Measurements from ENCODE around the gene SHPK. TPM values are rescaled to one million over a fixed set of nuclear protein-coding genes. Genes with fewer than 3 reads are reported as not detected.

SHPK gene
- total and polyA plus RNA-seq, 12 donors: 8.8 to 27.4 (median 17.1) TPM

DNA sequence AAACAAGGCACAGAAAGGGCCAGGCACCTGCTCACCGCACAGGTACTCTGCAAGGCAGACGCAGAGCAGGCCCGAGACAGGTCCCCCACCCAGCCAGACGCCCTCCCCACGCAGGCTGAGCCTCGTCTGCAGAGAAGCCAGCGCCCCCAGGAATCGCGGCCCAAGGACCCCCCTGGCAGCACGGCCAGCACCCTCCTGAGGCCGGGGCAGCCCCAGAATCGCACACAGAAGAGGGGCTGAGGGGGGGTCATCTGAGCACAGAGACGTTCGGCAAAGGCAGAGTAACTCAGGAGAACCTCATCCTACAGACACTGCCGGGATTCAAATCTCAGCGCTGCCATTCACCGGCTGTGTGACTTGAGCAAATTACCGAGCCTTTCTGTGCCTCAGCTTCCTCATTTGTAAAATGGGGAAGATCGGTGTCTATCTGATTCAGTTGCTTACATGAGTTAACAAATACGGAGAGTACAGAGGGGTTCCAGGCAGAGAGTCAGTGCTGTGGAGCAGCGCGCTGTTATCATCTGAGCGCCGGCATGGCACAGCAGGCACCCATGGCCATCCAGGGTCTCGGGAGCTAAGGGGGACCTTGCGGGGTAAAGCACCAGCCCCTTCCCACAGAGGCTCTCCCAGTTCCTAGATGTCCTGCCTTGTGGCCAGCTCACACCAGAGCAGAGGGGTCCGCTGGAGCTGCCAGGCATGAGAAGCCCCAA is 42.9 kb upstream of the SHPK start:
- WGBS, 4 donors: 69 to 78% (median 75%) methylated on average over 8 to 27 of the region's 27 CpGs
- intact Hi-C loops (cut with DNase I): no loop called here
- Histone ChIP-seq H3K4me3 (no peak overlapping the region), H3K27me3 (peaks cover 4% of the 10 kb centered on the region), H3K4me1 (replicated peaks in 1 of 2) (peaks cover 4 to 7% of the 10 kb centered on the region in 2 donors), H3K36me3 (replicated peaks in 1 of 2) (no peaks in the 10 kb centered on the region), H3K9me3 (replicated peaks in 1 of 3) (no peaks in the 10 kb centered on the region), H3K27ac (no peak overlapping the region)
- no peak for DNase-seq
- no peak for TF ChIP-seq POLR2A (IDR thresholded peaks at IDR 0.05)
- TF ChIP-seq, protein P1, sequence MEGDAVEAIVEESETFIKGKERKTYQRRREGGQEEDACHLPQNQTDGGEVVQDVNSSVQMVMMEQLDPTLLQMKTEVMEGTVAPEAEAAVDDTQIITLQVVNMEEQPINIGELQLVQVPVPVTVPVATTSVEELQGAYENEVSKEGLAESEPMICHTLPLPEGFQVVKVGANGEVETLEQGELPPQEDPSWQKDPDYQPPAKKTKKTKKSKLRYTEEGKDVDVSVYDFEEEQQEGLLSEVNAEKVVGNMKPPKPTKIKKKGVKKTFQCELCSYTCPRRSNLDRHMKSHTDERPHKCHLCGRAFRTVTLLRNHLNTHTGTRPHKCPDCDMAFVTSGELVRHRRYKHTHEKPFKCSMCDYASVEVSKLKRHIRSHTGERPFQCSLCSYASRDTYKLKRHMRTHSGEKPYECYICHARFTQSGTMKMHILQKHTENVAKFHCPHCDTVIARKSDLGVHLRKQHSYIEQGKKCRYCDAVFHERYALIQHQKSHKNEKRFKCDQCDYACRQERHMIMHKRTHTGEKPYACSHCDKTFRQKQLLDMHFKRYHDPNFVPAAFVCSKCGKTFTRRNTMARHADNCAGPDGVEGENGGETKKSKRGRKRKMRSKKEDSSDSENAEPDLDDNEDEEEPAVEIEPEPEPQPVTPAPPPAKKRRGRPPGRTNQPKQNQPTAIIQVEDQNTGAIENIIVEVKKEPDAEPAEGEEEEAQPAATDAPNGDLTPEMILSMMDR (IDR thresholded peaks at IDR 0.05): no peak

DNA sequence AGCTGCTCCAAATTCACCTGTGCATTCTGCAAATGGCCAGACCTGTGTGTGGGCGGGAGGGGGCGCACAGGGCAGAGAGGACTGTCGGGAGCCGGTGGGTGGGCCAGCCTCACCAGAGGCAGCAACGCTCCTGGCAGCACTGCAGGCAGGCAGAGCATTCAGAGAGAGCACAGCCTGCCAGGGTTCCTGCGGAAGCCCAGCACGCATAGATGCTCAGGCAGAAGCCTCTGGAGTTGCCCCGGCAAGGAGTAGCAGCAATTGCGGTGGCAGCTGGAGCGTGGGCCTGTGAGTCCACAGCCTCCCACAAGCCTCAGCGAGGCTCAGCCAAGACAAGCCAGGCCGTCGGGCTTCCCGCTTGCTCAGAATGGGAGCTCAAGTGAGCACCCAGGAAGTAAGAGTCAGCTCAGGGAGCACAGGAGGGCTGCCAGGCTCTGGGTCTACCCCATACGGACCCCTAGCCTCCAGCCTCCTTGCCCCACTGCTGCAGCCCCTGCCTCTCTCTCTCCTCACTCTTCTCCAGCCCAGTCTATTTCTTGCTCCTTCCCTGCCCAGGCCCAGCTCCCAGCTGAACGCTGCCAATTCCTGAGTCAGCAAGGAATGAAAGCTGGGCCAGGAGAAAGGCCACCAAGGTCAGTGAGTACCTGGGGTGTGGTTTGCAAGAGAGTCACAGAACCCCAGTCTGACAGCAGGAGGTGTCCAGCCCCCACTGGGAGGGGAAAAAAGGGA is 42.2 kb upstream of the SHPK start:
- H3K9me3 ChIP-seq (replicated peaks in 1 of 3): no peaks in the 10 kb centered on the region
- WGBS, 4 donors: 36 to 55% (median 53%) methylated on average over 4 to 16 of the region's 16 CpGs
- no peaks in the 10 kb centered on the region for H3K36me3 ChIP-seq (replicated peaks in 1 of 2)
- no peak for TF ChIP-seq POLR2A (IDR thresholded peaks at IDR 0.05)
- TF ChIP-seq, protein P1 (IDR thresholded peaks at IDR 0.05): no peak
- H3K4me1 ChIP-seq (replicated peaks in 1 of 2): peaks cover 4 to 7% of the 10 kb centered on the region in 2 donors
- H3K27me3 ChIP-seq: peaks cover 2% of the 10 kb centered on the region
- no peak overlapping the region for H3K4me3 ChIP-seq
- peak in 6 of 7 donors; percentile 71 to 77 (median 75) for DNase-seq
- intact Hi-C loops (cut with DNase I): no loop called here
- H3K27ac ChIP-seq: peak overlapping the region in 1 of 5 donors; percentile 45

DNA sequence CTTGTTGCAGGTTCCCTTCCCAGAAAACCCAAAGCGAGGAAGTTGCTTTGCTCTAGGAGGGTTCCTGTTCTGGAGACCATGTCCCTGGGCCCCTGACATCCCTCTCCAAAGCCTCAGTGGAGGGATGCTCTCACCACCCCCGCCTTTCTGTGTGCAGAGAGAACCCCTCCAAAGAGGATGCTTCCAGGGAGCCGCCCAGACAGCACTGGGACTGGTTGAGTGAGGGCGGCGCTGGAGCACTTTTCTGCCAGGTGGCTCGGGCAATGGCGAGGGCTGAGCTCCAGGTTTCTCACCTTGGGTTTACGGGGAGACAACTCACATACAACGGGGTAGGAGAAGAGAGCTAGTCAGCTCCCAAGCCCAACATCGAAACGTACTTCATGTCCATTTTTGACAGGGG is 39.8 kb upstream of the SHPK start:
- Histone ChIP-seq H3K4me1 (replicated peaks in 1 of 2) (peaks cover 4 to 7% of the 10 kb centered on the region in 2 donors), H3K27ac (no peak overlapping the region), H3K4me3 (no peak overlapping the region), H3K36me3 (replicated peaks in 1 of 2) (no peaks in the 10 kb centered on the region), H3K9me3 (replicated peaks in 1 of 3) (no peaks in the 10 kb centered on the region), H3K27me3 (no peaks in the 10 kb centered on the region)
- intact Hi-C loops (cut with DNase I): no loop called here
- 77 to 82% (median 79%) methylated on average over 5 to 11 of the region's 11 CpGs for WGBS, 4 donors
- no peak for DNase-seq
- TF ChIP-seq POLR2A (IDR thresholded peaks at IDR 0.05): no peak
- TF ChIP-seq, protein P1 (IDR thresholded peaks at IDR 0.05): no peak

DNA sequence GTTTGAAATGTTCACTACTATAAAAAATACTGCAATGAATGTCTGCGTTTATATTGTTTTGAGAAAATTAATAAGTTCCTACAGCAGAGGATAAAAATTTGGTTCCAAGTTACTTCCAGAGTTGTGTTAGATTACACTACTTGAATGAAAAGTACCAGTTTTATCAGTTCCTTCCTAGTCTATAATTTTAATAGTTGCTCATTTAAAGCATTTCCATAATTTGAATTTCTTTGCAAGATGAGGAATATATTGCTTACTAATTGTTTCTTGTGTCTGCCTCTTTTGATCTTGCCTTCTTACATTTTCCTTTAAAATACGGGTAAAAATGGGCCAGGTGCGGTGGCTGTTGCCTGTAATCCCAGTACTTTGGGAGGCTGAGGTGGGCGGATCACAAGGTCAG is 36.5 kb upstream of the SHPK start:
- intact Hi-C loops (cut with DNase I): no loop called here
- H3K9me3 ChIP-seq (replicated peaks in 1 of 3): no peaks in the 10 kb centered on the region
- H3K4me1 ChIP-seq (replicated peaks in 1 of 2): peaks cover 7 to 10% of the 10 kb centered on the region in 2 donors
- 93 to 96% (median 95%) methylated on average over 4 of the region's 4 CpGs for WGBS, 4 donors
- H3K27me3 ChIP-seq: no peaks in the 10 kb centered on the region
- peaks cover 0 to 7% of the 10 kb centered on the region in 2 donors for H3K36me3 ChIP-seq (replicated peaks in 1 of 2)
- H3K4me3 ChIP-seq: no peak overlapping the region
- TF ChIP-seq, protein P1 (IDR thresholded peaks at IDR 0.05): no peak
- no peak for TF ChIP-seq POLR2A (IDR thresholded peaks at IDR 0.05)
- H3K27ac ChIP-seq: no peak overlapping the region
- DNase-seq: no peak

All from adrenal gland (tissue), 12 donors.